ENCODE measurements around the gene KMT5C. TPM values are rescaled to one million over a fixed set of nuclear protein-coding genes. Genes with fewer than 3 reads are reported as not detected.

The KMT5C gene
- total RNA-seq, 4 donors from 2014 or later, result 5.0 to 8.7 (median 8.1) TPM

DNA sequence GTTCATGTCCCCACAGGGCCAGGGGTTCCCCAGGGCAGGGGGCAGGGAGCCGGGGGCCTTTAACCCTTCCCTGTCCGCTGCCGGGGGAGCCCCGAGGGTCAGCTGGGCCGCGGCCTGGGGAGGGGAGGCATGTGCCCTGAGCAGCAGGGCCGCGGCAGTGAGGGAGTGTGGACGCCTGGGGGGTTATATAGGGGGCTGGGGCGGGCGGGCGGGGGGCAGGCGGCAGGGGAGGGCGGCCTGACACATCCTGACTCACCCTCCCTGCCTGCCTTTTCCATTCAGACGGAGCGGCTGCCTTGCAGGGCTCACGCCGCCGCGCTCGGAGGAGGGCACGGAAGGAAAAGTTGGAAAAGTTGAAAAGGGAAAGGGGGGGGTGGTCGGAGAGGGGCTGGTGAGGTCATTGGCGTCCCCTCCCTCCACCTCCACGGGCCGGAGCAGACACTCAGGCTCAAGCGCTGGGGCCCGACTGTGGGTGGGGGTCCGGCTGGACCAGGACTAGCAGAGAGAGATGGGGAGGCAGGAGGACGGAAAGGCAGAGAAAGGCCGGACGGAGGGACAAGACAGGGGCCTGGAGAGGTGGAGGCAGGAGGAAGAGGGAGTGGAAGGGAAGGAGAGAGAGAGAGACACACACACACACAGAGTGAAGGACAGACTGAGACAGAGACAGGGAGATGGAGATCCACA, 30.8 kb downstream of the KMT5C start, which contains the start of gene IL11:
Gene IL11 (minus strand): TSS at position 159 of the 684 bp plus-strand sequence. CDS start 153 bp downstream, at position 6.
- TF ChIP-seq POLR2AphosphoS5 (IDR thresholded peaks at IDR 0.05) (no peak), CTCF (IDR thresholded peaks at IDR 0.05) (no peak), EP300 (IDR thresholded peaks at IDR 0.05) (no peak), POLR2A (IDR thresholded peaks at IDR 0.05; ENCODE audit: low read depth) (no peak)
- Histone ChIP-seq H3K4me1 (peaks cover 17 to 30% (median 28%) of the 10 kb centered on the region in 4 donors), H3K27ac (replicated peaks in 1 of 4) (no peak within 1 kb of the TSS), H3K4me3 (peak within 1 kb of the TSS; percentile 31 to 48 (median 38)), H3K36me3 (no peaks in the 10 kb centered on the region), H3K27me3 (peaks cover 5 to 100% (median 53%) of the 10 kb centered on the region in 4 donors), H3K9me3 (no peaks in the 10 kb centered on the region)
- no peak for DNase-seq (ENCODE audit: extremely low spot score)
- intact Hi-C loops (cut with DNase I), result no loop called here
- 11% methylated on average over 18 of the region's 32 CpGs for WGBS

- Histone ChIP-seq H3K9me3 (no peaks in the 10 kb centered on the region), H3K4me1 (peaks cover 17 to 34% (median 31%) of the 10 kb centered on the region in 4 donors), H3K4me3 (no peak overlapping the region), H3K27me3 (peaks cover 5 to 99% (median 73%) of the 10 kb centered on the region in 4 donors), H3K27ac (replicated peaks in 1 of 4) (no peak overlapping the region), H3K36me3 (no peaks in the 10 kb centered on the region)
- no peak for TF ChIP-seq EP300 (IDR thresholded peaks at IDR 0.05)
- TF ChIP-seq CTCF (IDR thresholded peaks at IDR 0.05), result no peak
- TF ChIP-seq POLR2A (IDR thresholded peaks at IDR 0.05; ENCODE audit: low read depth), result no peak
- TF ChIP-seq POLR2AphosphoS5 (IDR thresholded peaks at IDR 0.05), result no peak
- 50% methylated on average over 11 of the region's 24 CpGs for WGBS
- intact Hi-C loops (cut with DNase I), result no loop called here
- no peak for DNase-seq (ENCODE audit: extremely low spot score)
Measured at GRCh38 chr19:55372316-55373081, 32.8 kb downstream of the KMT5C start.

DNA sequence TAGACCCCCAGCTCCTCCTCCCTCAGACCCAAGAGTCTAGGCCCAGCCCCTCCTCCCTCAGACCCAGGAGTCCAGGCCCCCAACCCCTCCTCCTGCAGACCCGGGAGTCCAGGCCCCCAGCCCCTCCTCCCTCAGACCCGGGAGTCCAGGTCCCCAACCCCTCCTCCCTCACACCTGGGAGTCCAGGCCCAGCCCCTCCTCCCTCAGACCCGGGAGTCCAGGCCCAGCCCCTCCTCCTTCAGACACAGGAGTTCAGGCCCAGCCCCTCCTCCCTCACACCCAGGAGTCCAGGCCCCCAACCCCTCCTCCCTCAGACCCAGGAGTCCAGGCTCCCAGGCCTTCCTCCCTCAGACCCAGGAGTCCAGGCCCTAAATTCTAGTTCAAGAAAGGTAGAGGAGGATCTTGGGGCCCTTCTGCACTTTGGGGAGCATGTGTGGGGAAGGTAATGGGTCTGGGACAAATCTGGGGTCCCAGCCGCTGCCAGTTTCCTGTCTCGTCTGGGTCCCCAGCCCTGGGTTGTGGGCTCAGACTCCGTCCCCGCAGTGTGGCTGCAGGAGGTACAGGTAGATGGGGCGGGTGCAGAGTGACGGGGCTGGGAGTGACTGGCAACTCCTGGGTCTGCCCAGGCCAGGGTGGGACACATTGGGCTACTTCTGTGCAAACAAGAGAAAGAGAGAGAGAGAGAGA, 33.8 kb downstream of the KMT5C start:
- intact Hi-C loops (cut with DNase I), result no loop called here
- DNase-seq (ENCODE audit: extremely low spot score), result no peak
- no peaks in the 10 kb centered on the region for H3K36me3 ChIP-seq
- H3K9me3 ChIP-seq, result no peaks in the 10 kb centered on the region
- WGBS, result 69% methylated on average over 9 of the region's 9 CpGs
- peaks cover 17 to 39% (median 37%) of the 10 kb centered on the region in 4 donors for H3K4me1 ChIP-seq
- no peak overlapping the region for H3K4me3 ChIP-seq
- no peak overlapping the region for H3K27ac ChIP-seq (replicated peaks in 1 of 4)
- no peak for TF ChIP-seq POLR2AphosphoS5 (IDR thresholded peaks at IDR 0.05)
- no peak for TF ChIP-seq CTCF (IDR thresholded peaks at IDR 0.05)
- no peak for TF ChIP-seq EP300 (IDR thresholded peaks at IDR 0.05)
- TF ChIP-seq POLR2A (IDR thresholded peaks at IDR 0.05; ENCODE audit: low read depth), result no peak
- H3K27me3 ChIP-seq, result peaks cover 5 to 97% (median 73%) of the 10 kb centered on the region in 4 donors

GRCh38 chr19:55373993-55374757, 34.5 kb downstream of the KMT5C start:
- Histone ChIP-seq H3K36me3 (no peaks in the 10 kb centered on the region), H3K4me1 (peaks cover 10 to 32% (median 30%) of the 10 kb centered on the region in 4 donors), H3K9me3 (no peaks in the 10 kb centered on the region), H3K27me3 (peaks cover 5 to 90% (median 66%) of the 10 kb centered on the region in 4 donors), H3K27ac (replicated peaks in 1 of 4) (no peak overlapping the region), H3K4me3 (no peak overlapping the region)
- TF ChIP-seq POLR2A (IDR thresholded peaks at IDR 0.05; ENCODE audit: low read depth), result no peak
- TF ChIP-seq EP300 (IDR thresholded peaks at IDR 0.05), result no peak
- TF ChIP-seq CTCF (IDR thresholded peaks at IDR 0.05), result no peak
- TF ChIP-seq POLR2AphosphoS5 (IDR thresholded peaks at IDR 0.05), result no peak
- WGBS, result 22% methylated on average over 12 of the region's 31 CpGs
- DNase-seq (ENCODE audit: extremely low spot score), result no peak
- intact Hi-C loops (cut with DNase I), result no loop called here

All from esophagus muscularis mucosa (tissue), 4 donors.